AG20443 (cell line): ENCODE results near the gene THSD4.
"Not testable (repeated sequence)": the region's sequence is repeated elsewhere in the genome, so short reads cannot be mapped to it uniquely, and the experiment has no call there.

Experiments used
- DNase-seq: peaks from one replicate; pipeline ENCODE4 v3.0.0; 2012; ENCODE audit warnings: low spot score, mixed read lengths

Gene THSD4

DNA sequence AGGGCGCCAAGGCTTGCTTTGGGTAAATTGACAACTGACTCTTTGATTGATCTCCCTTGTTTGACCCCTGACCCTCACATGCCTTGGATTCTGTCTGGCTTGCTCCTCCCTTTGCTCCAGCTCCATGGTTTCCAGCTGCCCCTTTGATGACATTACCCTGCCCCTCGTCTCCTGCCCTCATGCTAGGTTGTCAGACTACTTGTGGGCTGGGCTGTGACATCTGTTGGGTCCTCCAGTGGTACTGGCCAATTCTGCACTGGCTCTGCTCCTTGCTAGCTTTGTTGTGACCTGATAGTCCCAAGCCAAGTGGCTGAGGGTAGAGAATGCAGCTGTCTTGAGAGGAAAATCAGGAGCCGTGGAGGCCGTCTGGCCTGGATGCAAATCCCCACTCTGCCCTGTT is 6.2 kb downstream of the THSD4 start:
- no peak for DNase-seq

DNA sequence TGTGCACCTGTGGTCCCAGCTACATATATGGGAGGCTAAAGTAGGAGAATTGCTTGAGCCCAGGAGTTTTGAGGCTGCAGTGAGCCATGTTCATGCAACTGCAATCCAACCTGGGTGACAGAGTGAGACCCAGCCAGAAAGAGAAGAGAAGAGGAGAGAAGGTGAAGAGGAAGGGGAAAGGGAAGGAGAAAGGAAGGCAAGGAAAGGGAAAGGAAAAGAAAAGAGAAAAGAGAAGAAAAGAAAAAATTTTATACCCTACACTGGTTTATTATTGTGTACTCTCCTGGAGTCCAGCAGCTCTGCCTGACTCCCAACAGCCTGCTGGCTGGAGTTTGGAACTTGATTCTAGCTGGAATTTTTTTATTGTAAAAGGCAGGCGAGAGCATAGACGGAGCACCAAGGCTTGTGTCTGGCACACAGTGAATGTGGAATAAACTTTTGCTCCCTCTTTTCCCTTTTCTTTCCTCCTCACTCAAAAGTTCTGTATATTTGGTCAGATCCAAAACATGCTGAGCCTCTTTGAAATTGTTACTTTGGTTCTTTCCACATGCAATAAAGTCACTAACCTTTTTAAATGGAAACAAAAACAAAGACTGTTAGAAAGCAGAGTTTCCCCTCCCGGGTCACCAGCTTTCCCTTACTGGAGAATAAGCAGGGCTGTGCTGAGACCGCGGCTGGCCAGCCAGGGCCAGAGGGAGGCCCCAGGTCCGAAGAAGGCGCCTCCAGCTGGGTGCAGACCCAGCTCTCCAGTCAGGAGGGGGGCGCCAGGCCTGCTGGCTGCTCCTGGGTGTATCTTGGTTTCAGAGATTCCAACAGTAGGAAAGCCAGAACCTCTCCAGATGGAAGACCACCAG is 9.9 kb downstream of the THSD4 start:
- no peak for DNase-seq

DNA sequence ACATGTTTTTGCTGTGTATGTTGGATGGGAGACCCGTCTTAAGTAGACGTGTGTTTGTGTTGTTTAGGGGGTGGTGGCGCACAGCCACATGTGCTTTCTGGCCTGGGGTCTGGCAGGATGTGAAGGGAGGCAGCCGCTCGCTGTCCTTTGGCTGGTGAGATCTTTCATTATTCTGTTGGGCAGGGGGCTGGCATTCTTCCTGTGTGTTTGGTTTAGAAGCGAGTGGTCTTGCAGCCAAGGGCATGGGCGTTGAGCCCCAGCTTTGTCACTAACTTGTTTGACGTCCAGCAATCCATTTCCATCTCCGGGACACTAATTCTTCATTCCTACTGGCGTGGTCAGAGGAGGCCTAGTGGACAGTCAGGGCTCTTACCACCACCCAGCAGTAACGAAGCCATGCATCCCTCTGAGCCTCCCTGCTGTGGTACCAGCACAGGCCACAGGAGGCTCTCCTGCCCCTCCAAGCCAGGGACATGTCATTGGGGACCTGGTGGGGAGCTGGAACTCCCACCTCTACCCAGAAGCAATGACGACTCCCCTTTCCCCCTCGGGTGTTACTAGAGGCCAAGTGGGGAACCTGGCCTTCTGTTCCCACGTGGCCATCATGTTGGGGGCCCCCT is 10.7 kb downstream of the THSD4 start:
- DNase-seq: no peak

DNA sequence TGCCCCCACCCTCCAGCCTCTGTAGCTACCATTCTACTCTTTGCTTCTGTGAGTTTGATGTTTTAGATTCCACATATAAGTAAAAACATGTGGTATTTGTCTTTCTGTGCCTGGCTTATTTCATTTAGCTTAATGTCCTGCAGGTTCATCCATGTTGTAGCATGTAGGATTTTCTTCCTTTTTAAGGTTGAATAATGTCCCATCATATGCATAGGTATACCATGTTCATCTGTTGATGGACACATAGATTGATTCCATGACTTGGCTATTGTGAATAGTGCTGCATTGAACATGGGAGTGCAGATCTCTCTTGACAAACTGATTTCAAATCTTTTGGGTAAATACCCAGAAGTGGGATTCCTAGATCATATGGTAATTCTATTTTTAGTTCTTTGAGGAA is 11.8 kb downstream of the THSD4 start:
- no peak for DNase-seq

DNA sequence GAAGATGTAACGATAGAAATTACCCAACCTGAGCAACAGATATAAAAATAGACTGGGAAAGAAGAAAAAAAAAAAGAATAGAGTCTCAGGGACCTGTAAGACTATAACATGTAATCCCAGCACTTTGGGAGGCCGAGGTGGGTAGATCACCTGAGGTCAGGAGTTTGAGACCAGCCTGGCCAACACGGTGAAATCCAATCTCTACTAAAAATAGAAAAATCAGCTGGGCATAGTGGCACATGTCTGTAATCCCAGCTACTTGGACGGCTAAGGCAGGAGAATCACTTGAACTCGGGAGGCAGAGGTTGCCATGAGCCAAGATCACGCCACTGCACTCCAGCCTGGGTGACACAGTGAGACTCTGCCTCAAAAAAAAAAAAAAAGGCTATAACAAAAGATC is 12.9 kb downstream of the THSD4 start:
- DNase-seq: not testable (repeated sequence)

DNA sequence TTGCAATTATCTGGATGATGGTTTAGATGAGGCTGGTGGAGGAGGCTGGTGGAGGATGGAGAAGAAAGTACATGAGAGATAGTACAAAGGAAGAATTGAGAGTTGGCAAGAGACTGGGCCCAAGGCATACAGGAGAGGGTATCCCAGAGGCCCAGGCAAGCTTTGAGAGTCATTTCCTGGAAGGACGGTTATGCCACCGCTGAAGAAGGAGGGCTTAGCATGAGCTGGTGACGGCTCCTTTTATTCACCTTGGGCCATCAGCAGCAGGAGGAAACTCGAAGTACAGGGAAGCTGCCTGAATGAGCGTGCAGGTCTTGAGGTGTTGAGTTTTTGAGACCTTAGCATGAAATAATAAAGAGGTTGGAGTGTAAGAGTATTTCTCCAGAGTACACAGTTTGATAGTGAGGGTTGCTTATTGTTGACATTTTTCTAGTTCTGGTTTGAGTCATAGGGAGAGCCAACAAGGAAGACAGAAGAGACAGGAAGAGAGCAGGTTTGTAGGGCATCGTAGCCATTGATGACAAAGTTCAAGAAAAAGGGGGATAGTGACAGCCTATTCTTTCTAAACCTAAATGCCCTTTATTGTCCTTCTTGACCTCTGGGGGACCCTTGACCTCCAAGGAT is 13.8 kb downstream of the THSD4 start:
- no peak for DNase-seq

DNA sequence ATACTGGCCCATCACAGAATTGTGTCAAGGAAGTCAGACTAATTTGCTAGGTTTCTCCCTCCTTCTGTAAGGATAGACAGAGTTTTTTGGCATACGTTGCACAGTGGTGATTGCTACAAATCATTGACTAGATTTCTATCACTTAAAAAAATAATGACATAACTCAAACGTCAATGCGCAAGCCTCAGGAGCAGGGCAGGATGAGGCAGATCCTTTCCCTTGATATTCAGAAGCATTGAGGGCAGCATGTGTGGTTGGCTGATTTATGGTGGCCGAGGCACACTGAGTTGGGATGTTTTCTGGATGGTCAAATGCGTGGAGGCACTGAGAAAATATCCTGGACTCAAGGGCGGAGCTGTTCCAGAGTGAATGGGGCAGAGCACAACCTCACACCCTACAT is 14.4 kb downstream of the THSD4 start:
- DNase-seq: no peak

DNA sequence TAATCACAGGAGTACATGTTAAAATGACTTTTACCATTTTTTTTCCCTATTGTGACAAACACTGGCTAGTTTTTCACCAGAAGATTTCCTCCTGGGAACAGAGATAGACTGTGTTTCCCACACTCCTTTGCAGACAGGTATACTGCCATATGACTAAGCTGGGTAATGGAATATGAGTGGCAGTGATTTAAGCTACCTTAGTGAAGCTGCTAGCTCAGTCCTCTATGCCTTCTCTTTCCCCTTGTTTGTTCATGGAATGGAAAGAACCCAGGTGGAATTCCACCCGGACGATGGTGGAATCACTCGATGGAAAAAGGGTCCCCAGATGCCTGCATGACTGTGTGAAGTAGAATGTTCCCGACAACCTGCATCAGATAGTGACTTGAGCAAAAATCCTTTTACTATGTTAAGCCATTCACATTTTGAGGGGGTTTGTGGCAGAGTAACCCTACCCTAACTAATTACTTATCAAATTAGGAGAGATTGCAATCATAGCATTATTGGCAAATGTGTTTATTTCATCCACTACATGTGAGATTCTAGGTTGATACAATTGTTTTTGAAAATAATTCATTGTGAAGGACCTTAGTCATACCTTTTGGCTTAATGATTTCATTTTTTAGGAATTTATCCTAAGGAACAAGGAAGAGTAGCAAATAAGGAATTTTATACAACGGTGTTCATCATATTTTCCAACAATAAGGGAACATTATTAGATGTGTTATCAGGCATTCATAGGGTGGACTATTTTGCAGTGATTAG is 16.5 kb downstream of the THSD4 start:
- no peak for DNase-seq

DNA sequence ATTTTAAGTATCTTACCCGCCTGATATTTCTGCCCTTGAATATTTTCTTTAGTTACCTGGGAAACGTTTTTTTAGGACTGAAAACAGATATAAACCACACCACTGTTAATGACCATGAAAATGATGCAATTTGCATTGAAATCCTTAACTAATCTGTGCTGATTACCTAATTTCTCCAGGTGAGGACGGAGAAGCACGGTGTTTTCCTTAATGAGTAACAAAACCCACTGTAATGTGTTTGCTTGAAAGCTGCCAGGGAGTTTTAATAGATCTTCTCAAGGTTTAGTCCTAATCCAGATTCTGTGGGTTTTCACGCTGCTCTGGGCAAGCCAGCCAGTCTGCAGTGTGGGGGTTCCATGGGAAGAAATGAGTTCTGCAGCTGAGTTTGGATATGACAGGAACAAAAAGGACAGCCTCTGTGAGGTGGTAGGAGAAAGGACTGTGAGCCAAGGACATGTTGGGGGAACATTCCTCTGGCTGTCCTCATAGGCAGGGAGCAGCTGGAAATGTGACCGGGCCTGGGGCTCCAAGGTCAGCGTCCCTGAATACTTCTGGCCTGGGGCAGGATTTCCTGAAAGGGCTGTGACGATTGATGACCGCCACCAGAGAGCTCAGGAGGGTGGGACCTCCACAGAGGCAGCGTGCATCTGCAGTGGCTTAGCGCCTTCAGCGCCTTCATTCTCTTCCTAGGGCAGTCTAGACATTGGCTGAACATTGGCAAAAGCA is 18.6 kb downstream of the THSD4 start:
- DNase-seq: no peak

DNA sequence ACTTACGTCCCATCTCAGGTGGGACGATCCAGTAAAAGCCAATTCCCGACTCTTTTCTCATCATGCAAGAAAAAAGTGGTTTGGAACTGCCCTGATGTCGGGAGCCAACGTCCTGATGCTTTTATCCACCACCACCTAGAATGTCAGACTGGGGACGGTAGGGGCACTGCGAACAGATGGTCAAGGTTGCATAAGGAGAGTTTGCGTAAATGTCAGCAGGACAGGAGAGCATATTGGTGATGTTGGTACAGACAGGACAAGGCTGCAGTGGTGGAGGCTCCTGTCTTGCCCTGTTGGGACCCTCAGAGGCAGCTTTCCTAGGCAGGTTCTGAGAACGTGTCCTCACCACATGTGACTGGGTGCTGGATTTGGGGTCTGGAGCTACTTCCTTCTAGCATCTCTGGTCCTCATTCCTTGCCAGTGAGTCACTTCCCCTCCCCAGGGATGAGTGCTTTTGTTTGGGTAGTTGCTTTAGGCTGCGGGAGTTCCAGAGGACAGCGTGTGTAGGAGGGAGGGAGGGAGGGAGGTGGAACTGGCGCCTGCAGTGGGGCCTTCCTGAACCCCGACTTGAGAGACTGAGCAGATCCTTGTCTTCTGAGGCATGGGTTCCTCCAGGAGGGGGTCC is 21.0 kb downstream of the THSD4 start:
- DNase-seq: peak; percentile 60

DNA sequence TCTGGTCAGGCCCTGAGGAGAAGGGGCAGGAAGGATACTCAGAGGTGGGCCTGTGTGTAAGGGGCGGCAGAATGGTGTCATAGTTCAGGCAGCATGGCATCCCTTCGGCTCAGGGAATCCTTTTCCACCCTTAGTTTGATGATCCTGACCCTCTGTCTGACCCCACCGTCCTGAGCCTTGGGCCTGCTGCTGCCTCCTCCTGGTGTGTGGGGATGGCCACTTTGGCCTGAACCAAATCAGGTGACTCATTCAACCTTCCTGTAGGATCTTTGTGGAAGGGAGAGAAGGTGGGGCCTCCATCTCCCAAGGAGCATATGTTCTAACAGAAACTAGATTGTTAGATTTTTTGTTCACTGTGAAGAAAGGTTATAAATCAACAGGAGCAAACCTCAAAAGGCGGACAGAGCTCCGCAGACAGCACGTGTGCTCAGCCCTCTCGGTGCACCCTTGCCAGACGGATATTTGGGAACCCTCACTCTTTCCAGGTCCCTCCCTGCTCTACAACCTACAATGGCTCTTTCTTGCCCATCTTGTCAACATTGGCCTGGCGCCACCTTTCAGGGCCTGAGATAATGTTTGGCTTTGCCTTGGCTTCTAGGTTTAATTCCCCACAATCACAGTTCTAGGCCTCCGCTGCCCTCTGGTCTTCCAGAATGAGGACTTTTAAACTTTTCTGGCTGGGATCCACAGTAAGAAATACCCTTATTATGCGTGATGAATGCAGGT is 21.7 kb downstream of the THSD4 start:
- DNase-seq: no peak

DNA sequence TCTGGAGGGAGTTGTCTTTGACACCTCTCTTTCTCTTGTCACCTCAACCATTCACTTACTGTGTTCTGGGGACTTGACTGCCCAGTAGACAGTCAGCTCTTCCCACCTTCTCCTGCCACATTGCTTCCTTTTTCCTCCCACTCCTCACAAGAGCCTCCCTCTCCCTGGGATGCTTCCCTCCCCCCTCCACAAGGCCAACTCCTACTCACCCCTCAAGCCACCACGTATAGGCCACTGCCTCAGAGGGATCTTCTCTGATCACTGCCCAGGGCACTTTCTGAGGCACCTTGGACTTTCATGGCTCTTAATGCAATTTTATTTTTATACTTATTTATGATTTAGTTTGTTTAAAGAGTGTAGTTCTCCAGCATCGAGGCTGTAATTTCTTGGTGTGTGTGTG is 23.2 kb downstream of the THSD4 start:
- no peak for DNase-seq

DNA sequence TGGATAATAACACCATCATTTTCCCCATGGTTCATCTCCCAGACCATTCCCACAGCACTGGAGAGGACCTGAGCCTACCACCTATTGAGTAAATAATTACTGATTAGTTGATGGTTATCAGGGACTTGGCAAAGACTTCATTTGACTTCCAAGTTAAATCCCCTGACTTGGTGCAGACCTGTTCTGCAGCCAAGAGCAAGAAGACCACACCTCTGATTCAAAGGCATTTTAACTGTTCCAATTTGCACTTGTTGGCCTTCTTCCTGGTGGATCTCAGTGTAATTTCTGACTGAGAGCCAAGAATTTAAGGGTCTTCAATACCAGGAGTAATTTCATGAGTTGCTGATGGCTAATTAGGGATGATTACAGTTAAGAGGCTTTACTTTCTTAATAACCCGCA is 24.0 kb downstream of the THSD4 start:
- DNase-seq: no peak

DNA sequence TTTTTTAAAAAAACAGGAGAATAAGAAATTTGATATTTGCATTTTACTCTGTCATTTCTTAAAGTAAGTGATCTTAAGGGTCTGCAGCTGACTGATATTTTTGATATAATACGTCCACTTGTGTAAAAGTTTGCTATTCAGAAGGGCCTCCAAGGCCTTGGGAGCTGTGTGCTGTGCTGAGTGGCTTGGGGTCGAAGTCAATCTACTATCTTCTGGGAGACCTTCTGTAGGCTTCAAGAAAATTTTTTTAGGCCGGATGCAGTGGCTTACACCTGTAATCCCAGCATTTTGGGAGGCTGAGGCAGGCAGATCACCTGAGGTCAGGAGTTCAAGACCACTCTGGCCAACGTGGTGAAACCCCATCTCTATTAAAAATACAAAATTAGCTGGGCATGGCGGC is 26.3 kb downstream of the THSD4 start:
- no peak for DNase-seq

DNA sequence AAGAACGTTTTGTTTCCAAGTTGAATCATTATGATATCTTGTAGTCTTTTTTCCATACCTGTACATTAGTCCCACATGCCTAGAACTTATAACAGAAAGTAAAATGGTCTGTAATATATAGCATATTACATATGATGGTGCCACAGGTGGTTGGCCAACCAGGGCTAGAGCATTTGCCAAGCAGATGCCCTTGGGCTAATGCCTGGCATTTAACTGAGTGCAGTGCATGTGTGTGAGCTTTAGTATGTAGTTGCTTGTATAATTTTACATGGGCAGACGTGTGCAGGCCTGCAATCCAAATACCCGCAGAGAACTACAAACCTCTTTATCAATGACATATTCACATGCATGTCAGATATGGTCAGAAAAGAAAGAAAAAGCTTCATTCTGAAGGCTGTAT is 27.5 kb downstream of the THSD4 start:
- no peak for DNase-seq

DNA sequence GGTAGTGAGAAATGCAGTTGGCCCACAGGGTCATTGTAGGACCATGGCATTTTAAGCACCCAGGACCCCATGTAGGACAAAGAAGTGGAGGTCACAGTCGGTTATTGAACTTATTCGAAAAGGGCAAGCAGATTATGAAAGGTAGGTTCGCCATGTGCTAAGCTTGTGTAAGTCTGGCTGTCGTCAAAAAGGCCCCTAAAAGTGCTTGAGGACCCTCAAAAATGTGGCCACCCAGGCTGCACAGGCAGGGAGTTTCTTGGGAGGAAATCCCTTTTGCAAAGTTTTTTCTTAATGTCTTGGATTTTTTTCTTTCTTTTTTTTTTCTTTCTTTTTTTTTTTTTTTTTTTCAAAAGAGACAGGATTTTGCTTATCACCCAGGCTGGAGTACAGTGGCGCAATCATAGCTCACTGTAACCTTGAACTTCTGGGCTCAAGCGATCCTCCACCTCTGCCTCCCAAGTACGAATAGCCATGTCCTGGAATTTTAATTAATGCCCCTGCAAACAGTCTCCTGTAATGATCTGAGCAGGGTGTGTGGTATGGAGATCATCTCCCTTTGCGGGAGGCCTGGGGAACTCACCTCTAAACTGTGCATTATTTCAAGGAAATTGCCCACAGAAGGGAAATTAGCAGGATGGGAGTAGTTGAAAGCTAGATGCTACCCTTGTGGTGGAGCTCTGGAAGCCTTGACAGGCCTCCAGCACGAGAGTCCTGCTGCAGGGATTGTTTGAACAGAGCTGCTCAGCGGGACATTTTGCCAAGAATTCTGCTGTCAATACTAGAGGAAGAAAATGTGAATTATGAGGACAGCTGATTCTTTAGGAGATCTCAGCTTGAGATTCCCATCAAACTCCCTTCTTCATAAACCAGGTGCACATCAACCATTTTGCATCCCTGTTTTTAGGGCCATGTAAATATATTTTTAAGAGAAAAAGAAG is 28.4 kb downstream of the THSD4 start:
- no peak for DNase-seq

DNA sequence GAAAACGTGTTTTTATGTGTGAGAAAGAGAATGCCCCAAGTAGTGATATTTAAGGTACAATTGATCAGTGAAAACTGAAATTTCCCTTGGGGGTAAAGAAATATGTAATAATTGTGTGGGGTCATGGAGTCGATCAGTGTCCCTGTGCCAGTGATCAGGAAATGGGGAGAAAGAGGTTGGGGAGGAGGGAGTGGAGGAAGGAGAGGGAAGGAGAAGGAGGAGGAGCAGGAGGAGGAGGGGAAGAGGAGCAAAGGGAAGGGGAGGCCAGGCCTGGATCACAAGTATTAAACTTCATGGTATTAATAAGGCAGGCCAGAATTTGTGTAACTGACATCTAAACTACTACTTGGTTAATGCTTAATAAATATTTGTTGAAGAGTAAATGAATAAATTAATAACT is 30.4 kb downstream of the THSD4 start:
- no peak for DNase-seq

DNA sequence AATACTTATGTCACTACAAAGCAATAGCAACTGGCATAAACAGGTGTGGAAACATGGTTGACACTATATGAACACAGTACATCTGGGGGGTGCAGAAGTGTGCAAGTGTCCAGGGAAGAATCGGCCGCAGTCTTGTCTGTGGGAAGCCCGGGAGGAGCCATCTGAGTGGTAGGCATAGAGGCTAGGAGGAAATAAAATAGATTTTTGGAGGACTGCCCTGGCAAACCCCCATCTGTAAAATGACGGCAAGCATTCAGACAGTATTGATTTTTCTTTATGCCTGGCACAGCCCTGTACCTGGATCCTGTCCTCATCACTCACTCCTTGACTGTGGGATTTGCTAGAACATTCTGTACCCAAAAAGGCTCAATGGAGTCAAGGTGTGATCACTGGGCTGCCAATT is 31.3 kb downstream of the THSD4 start:
- DNase-seq: no peak

DNA sequence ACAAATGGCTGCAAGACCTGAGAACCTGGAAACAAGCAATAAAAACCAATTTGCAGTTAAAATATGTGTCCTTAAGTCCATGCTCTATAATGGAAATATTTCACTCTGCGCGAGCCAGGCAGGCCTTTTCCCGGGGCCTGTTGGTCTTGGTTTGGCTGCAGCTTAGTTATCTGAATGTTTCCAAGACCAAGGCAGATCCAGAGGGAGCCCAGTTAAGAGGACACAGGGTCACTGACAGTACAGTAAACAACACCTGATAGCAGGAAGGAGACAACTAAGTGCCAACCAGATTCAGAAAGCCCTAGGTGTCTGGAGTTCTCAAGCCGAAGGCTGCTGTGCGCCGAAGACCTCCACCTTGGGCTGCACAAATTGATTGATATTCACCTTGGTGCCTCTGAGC is 32.8 kb downstream of the THSD4 start:
- DNase-seq: no peak
